ENCODE measurements around the gene LSAMP. TPM values are rescaled to one million over a fixed set of nuclear protein-coding genes. Genes with fewer than 3 reads are reported as not detected.

The LSAMP gene
- total RNA-seq, 1 donor from 2014 or later: 64.9 TPM

GRCh38 chr3:116443191-116443661 is 2.1 kb downstream of the LSAMP start:
- Mint-ChIP-seq H3K4me1 (ENCODE audit: unreplicated experiment) (peaks cover 32% of the 10 kb centered on the region), H3K4me3 (peak overlapping the region; percentile 88), H3K27ac (peak overlapping the region; percentile 78), H3K9me3 (no peaks in the 10 kb centered on the region), H3K36me3 (peaks cover 7% of the 10 kb centered on the region), H3K27me3 (peaks cover 35% of the 10 kb centered on the region)
- no peak for DNase-seq (ENCODE audit: extremely low spot score, unreplicated experiment)
- TF ChIP-seq, protein P1, sequence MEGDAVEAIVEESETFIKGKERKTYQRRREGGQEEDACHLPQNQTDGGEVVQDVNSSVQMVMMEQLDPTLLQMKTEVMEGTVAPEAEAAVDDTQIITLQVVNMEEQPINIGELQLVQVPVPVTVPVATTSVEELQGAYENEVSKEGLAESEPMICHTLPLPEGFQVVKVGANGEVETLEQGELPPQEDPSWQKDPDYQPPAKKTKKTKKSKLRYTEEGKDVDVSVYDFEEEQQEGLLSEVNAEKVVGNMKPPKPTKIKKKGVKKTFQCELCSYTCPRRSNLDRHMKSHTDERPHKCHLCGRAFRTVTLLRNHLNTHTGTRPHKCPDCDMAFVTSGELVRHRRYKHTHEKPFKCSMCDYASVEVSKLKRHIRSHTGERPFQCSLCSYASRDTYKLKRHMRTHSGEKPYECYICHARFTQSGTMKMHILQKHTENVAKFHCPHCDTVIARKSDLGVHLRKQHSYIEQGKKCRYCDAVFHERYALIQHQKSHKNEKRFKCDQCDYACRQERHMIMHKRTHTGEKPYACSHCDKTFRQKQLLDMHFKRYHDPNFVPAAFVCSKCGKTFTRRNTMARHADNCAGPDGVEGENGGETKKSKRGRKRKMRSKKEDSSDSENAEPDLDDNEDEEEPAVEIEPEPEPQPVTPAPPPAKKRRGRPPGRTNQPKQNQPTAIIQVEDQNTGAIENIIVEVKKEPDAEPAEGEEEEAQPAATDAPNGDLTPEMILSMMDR (conservative IDR thresholded peaks at IDR 0.05): no peak

DNA sequence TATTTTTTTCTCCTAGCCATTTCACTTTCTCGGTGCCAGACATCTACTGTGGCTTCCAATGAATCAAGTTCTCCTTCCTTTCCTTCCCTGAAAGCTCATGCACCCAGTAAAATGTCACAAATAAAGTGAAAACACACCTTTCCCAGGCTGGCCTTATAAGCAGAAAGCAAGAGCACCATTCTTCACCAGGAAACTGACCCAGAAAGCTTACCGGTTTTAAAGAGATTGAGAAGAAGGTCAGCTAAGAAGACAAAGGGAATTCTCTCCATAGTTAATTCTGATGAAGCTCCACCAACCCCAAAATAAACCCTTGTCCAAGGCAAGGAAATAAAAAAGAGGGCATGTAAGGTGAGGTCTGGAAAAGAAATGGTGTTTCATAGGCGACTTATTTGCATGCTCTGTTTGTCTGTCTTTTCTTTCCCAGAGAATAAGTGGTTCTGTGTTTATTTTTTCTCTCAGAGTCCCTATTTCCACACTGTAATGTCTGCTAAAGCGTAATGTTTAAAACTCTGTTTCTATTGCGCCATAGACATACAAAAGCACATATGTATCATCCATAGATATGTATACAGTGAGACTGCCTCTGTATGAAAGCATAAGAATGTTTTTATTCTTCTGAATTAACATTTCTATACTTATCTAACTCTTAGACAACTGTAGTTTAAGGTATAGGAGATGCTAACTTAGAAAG is 2.8 kb downstream of the LSAMP start:
- H3K27ac Mint-ChIP-seq: peak overlapping the region; percentile 11
- H3K27me3 Mint-ChIP-seq: peaks cover 32% of the 10 kb centered on the region
- DNase-seq (ENCODE audit: extremely low spot score, unreplicated experiment): no peak
- H3K36me3 Mint-ChIP-seq: peaks cover 7% of the 10 kb centered on the region
- no peaks in the 10 kb centered on the region for H3K9me3 Mint-ChIP-seq
- TF ChIP-seq, protein P1 (conservative IDR thresholded peaks at IDR 0.05): no peak
- peak overlapping the region; percentile 88 for H3K4me3 Mint-ChIP-seq
- H3K4me1 Mint-ChIP-seq (ENCODE audit: unreplicated experiment): peaks cover 32% of the 10 kb centered on the region

GRCh38 chr3:116441652-116442051 is 3.6 kb downstream of the LSAMP start:
- H3K4me3 Mint-ChIP-seq: peak overlapping the region; percentile 88
- DNase-seq (ENCODE audit: extremely low spot score, unreplicated experiment): no peak
- H3K27me3 Mint-ChIP-seq: peaks cover 32% of the 10 kb centered on the region
- peaks cover 14% of the 10 kb centered on the region for H3K36me3 Mint-ChIP-seq
- no peak overlapping the region for H3K27ac Mint-ChIP-seq
- peaks cover 32% of the 10 kb centered on the region for H3K4me1 Mint-ChIP-seq (ENCODE audit: unreplicated experiment)
- TF ChIP-seq, protein P1 (conservative IDR thresholded peaks at IDR 0.05): no peak
- H3K9me3 Mint-ChIP-seq: no peaks in the 10 kb centered on the region

DNA sequence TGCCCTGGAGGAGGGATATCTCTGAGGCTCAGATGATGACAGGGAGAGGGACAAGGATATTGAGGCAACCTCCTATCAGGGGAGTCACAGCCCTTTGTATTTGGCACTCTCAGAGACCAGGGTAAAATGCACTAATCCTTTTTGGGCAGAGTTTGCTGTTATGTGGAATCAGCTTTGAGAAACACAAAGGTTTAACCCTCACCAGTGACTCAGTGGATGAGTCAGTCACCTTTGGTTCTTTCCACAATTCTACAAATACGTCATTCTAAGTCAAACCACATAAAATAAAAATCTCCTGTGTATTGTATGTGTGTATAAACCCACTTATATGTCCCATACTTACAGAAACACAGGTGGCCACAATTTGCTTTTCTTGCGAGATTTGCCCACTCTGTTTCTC is 5.1 kb downstream of the LSAMP start:
- H3K27ac Mint-ChIP-seq: no peak overlapping the region
- H3K27me3 Mint-ChIP-seq: peaks cover 23% of the 10 kb centered on the region
- no peak for DNase-seq (ENCODE audit: extremely low spot score, unreplicated experiment)
- H3K4me3 Mint-ChIP-seq: no peak overlapping the region
- H3K9me3 Mint-ChIP-seq: no peaks in the 10 kb centered on the region
- peaks cover 21% of the 10 kb centered on the region for H3K36me3 Mint-ChIP-seq
- TF ChIP-seq, protein P1 (conservative IDR thresholded peaks at IDR 0.05): no peak
- H3K4me1 Mint-ChIP-seq (ENCODE audit: unreplicated experiment): peaks cover 23% of the 10 kb centered on the region

DNA sequence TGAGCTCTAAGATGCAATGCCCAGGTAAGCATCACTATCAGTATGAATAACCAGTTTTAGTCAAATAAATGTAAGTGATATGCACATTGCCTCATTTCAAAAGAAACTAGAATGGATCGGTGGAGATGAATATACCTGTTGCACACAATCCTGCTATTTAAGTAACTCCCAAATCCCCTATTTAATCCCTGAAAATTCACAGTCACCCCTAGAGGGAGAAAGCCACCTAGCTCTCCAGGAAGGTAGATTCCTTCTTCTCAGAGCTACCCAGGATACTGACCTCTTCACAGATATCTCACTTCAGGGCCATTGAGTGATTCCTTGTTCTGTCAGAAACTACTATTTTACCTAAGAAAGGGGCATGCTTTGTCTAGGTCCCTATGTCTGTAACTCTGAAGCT is 11.7 kb downstream of the LSAMP start:
- no peak overlapping the region for H3K27ac Mint-ChIP-seq
- TF ChIP-seq, protein P1 (conservative IDR thresholded peaks at IDR 0.05): no peak
- peaks cover 19% of the 10 kb centered on the region for H3K36me3 Mint-ChIP-seq
- no peak for DNase-seq (ENCODE audit: extremely low spot score, unreplicated experiment)
- H3K4me1 Mint-ChIP-seq (ENCODE audit: unreplicated experiment): peaks cover 19% of the 10 kb centered on the region
- no peaks in the 10 kb centered on the region for H3K27me3 Mint-ChIP-seq
- H3K4me3 Mint-ChIP-seq: no peak overlapping the region
- no peaks in the 10 kb centered on the region for H3K9me3 Mint-ChIP-seq

All from type B pancreatic cell (in vitro differentiated cells).